Astrocyte (in vitro differentiated cells and primary cell): Measurements from ENCODE around the gene RTL5. TPM values are rescaled to one million over a fixed set of nuclear protein-coding genes. Genes with fewer than 3 reads are reported as not detected.

Experiments
- DNase-seq: peaks from one replicate; pipeline ENCODE4 v3.0.0-alpha.2; 2010; ENCODE audit warnings: low read depth
- FAIRE-seq: peaks from 2 replicates; lab custom pipeline; 2011; peaks lifted over from hg19 to GRCh38; lab: Jason Lieb, UNC
- H2AFZ ChIP-seq: 2 replicates; pipeline ENCODE4 v1.6.0; 2012; ENCODE audit warnings: low read depth, low read length, inconsistent platforms
- H3K27ac ChIP-seq: 2 replicates; pipeline ENCODE4 v1.5.1; 2011; ENCODE audit warnings: low read depth, low read length, inconsistent platforms
- H3K27me3 ChIP-seq: 2 replicates; pipeline ENCODE4 v1.6.0; 2011; ENCODE audit warnings: low read length, inconsistent platforms; ENCODE audit not compliant: insufficient read depth
- H3K36me3 ChIP-seq: 2 replicates; pipeline ENCODE4 v1.5.1; 2011; ENCODE audit warnings: low read length, inconsistent platforms; ENCODE audit not compliant: insufficient read depth
- H3K4me1 ChIP-seq: 2 replicates; pipeline ENCODE4 v1.5.1; 2011; ENCODE audit warnings: low read length, inconsistent platforms; ENCODE audit not compliant: insufficient read depth
- H3K4me2 ChIP-seq: 2 replicates; pipeline ENCODE4 v1.6.0; 2012; ENCODE audit warnings: low read length, inconsistent platforms
- H3K4me3 ChIP-seq: 2 replicates; pipeline ENCODE4 v1.5.1; 2011; ENCODE audit warnings: low read depth, mild to moderate bottlenecking, low read length, inconsistent platforms; ENCODE audit not compliant: insufficient read depth
- H3K79me2 ChIP-seq: 2 replicates; pipeline ENCODE4 v1.6.0; 2012; ENCODE audit warnings: mild to moderate bottlenecking, low read length, inconsistent platforms; ENCODE audit not compliant: insufficient read depth
- H3K9ac ChIP-seq: 2 replicates; pipeline ENCODE4 v1.6.0; 2012; ENCODE audit warnings: mild to moderate bottlenecking, low read length, inconsistent platforms
- H3K9me3 ChIP-seq: 2 replicates; pipeline ENCODE4 v1.5.1; 2012; ENCODE audit warnings: low read depth, mild to moderate bottlenecking, low read length, inconsistent platforms; ENCODE audit not compliant: insufficient read depth
- H4K20me1 ChIP-seq: 2 replicates; pipeline ENCODE4 v1.6.0; 2012; ENCODE audit warnings: low read length, inconsistent platforms; ENCODE audit not compliant: insufficient read depth
- H3K27ac Mint-ChIP-seq: one replicate; pipeline ENCODE4 v1.8.0; 2021; ENCODE audit warnings: mild to moderate bottlenecking, mixed read lengths; ENCODE audit not compliant: unreplicated experiment
- H3K27me3 Mint-ChIP-seq: one replicate; pipeline ENCODE4 v1.8.0; 2021; ENCODE audit warnings: low read depth, mixed read lengths; ENCODE audit not compliant: unreplicated experiment
- H3K36me3 Mint-ChIP-seq: one replicate; pipeline ENCODE4 v1.8.0; 2021; ENCODE audit warnings: low read depth, mixed read lengths; ENCODE audit not compliant: unreplicated experiment
- H3K4me1 Mint-ChIP-seq: one replicate; pipeline ENCODE4 v1.8.0; 2021; ENCODE audit warnings: low read depth, mixed read lengths; ENCODE audit not compliant: unreplicated experiment
- H3K4me3 Mint-ChIP-seq: one replicate; pipeline ENCODE4 v1.8.0; 2021; ENCODE audit warnings: mild to moderate bottlenecking, moderate library complexity, mixed read lengths; ENCODE audit not compliant: unreplicated experiment
- H3K9me3 Mint-ChIP-seq: one replicate; pipeline ENCODE4 v1.8.0; 2021; ENCODE audit warnings: mild to moderate bottlenecking, mixed read lengths; ENCODE audit not compliant: unreplicated experiment
- EZH2 ChIP-seq: IDR thresholded peaks from 2 replicates; pipeline ENCODE4 v1.6.1; 2012; ENCODE audit warnings: mild to moderate bottlenecking, low read length, inconsistent platforms; ENCODE audit not compliant: insufficient read depth
- total RNA-seq: library from RNA; stranded (reverse); gene quantifications from 2 replicates; pipeline ENCODE4 v1.2.1, GENCODE V29; 2021
- TF ChIP-seq, protein P1 (sequence below): IDR thresholded peaks from 2 replicates; pipeline ENCODE4 v1.5.1; 2011; ENCODE audit warnings: low read depth, mild to moderate bottlenecking, inconsistent platforms, low read length, moderate library complexity; ENCODE audit not compliant: insufficient read depth

RTL5 gene
- total RNA-seq, 1 donor from 2014 or later: 16.1 TPM

DNA sequence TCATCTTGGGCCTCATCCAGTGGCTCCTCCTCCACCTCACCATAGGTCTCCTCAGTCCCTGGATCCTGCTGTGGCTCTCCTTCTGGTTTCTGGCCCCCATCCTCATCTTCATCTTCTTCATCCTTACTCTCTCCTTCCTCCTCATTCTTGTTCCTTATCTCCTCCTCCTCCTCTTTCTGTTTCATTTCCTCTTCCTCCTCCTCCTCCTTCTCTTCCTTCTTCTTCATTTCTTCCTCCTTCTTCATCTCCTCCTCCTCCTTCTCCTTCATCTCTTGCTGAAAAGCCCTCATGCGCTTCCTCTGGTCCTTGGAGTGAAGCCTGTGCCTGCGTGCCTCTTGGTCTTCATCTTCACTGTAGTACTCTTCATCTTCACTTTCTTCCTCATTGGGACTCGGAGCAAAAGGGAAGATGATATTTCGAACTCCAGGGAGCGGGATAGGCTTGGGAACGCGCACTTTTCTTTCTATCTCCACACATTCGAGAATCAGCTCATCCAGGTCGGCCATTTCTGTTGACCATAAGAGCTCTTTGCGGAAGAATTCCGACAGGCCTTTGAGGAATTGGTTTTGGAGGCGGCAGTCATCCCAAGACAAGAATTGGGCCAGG, 1.5 kb downstream of the RTL5 start:
- TF ChIP-seq EZH2: no peak
- TF ChIP-seq, protein P1, sequence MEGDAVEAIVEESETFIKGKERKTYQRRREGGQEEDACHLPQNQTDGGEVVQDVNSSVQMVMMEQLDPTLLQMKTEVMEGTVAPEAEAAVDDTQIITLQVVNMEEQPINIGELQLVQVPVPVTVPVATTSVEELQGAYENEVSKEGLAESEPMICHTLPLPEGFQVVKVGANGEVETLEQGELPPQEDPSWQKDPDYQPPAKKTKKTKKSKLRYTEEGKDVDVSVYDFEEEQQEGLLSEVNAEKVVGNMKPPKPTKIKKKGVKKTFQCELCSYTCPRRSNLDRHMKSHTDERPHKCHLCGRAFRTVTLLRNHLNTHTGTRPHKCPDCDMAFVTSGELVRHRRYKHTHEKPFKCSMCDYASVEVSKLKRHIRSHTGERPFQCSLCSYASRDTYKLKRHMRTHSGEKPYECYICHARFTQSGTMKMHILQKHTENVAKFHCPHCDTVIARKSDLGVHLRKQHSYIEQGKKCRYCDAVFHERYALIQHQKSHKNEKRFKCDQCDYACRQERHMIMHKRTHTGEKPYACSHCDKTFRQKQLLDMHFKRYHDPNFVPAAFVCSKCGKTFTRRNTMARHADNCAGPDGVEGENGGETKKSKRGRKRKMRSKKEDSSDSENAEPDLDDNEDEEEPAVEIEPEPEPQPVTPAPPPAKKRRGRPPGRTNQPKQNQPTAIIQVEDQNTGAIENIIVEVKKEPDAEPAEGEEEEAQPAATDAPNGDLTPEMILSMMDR: no peak
- Mint-ChIP-seq H3K27ac (no peak overlapping the region), H3K4me1 (peaks cover 16% of the 10 kb centered on the region), H3K4me3 (peak overlapping the region; percentile 79), H3K9me3 (no peaks in the 10 kb centered on the region), H3K36me3 (peaks cover 7% of the 10 kb centered on the region), H3K27me3 (no peaks in the 10 kb centered on the region)
- Histone ChIP-seq H2AFZ (no peak overlapping the region), H3K4me2 (peak overlapping the region; percentile 85), H3K36me3 (no peaks in the 10 kb centered on the region), H3K4me1 (peaks cover 21% of the 10 kb centered on the region), H3K9me3 (no peaks in the 10 kb centered on the region), H4K20me1 (peaks cover 4% of the 10 kb centered on the region), H3K79me2 (no peaks in the 10 kb centered on the region), H3K4me3 (peak overlapping the region; percentile 33), H3K27ac (no peak overlapping the region), H3K9ac (no peak overlapping the region), H3K27me3 (no peaks in the 10 kb centered on the region)
- DNase-seq (no peak), FAIRE-seq (peak; percentile 80)

DNA sequence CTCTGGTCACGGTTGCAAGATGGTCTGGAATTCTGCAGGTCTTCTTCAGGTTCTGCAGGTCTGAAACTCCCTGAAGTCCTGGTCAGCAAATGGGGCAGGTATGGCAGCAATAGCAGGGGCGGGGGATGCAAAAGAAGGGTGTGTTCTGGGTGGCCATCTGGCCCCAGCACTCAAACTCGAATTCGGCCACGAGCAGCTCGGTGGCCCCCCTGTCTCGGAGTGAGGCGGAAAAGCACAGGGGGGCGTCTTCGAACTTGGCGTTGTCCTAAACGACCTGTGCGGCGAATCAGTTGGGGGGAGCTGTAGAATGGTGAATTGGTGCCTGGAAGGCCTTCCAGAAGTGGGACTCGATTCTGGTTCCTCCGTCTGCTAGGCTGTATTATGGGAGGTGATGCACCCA, 2.1 kb downstream of the RTL5 start:
- no peaks in the 10 kb centered on the region for H3K9me3 ChIP-seq
- H2AFZ ChIP-seq: no peak overlapping the region
- H3K9me3 Mint-ChIP-seq: no peaks in the 10 kb centered on the region
- H3K27ac Mint-ChIP-seq: no peak overlapping the region
- H3K79me2 ChIP-seq: no peaks in the 10 kb centered on the region
- peaks cover 21% of the 10 kb centered on the region for H3K4me1 ChIP-seq
- no peak for DNase-seq
- peaks cover 7% of the 10 kb centered on the region for H3K36me3 Mint-ChIP-seq
- H3K4me3 ChIP-seq: no peak overlapping the region
- H4K20me1 ChIP-seq: peaks cover 4% of the 10 kb centered on the region
- no peaks in the 10 kb centered on the region for H3K27me3 ChIP-seq
- no peak overlapping the region for H3K4me3 Mint-ChIP-seq
- H3K27ac ChIP-seq: no peak overlapping the region
- FAIRE-seq: no peak
- TF ChIP-seq EZH2: no peak
- TF ChIP-seq, protein P1: no peak
- H3K4me2 ChIP-seq: no peak overlapping the region
- no peak overlapping the region for H3K9ac ChIP-seq
- H3K4me1 Mint-ChIP-seq: peaks cover 16% of the 10 kb centered on the region
- H3K36me3 ChIP-seq: no peaks in the 10 kb centered on the region
- no peaks in the 10 kb centered on the region for H3K27me3 Mint-ChIP-seq

DNA sequence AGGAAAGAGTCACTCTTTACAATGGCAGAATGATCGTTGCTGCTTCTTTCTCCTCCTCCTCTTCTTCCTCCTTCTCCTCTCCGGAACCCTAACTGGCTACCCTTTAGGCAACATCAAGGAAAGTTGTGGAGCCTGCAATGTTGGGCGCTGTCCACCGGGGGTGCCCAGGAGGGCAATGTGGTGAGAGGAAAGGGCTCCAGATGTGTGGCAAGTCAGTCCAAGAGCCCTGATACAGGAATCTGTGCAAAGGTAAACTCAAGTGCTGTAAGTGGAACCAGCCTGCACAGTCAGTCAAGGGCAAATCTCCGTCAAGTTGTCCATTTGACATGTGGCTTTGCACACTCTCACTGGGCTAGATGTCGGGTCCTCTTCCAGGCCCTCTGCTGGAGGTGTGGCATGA, 2.8 kb downstream of the RTL5 start:
- no peak overlapping the region for H3K27ac Mint-ChIP-seq
- Histone ChIP-seq H3K9me3 (no peaks in the 10 kb centered on the region), H3K36me3 (no peaks in the 10 kb centered on the region), H3K4me3 (no peak overlapping the region), H4K20me1 (peaks cover 4% of the 10 kb centered on the region), H3K4me2 (no peak overlapping the region), H2AFZ (no peak overlapping the region), H3K9ac (no peak overlapping the region), H3K79me2 (no peaks in the 10 kb centered on the region), H3K27ac (no peak overlapping the region), H3K4me1 (peaks cover 25% of the 10 kb centered on the region), H3K27me3 (no peaks in the 10 kb centered on the region)
- H3K4me3 Mint-ChIP-seq: no peak overlapping the region
- FAIRE-seq: peak; percentile 49
- no peaks in the 10 kb centered on the region for H3K9me3 Mint-ChIP-seq
- H3K36me3 Mint-ChIP-seq: peaks cover 7% of the 10 kb centered on the region
- no peak for TF ChIP-seq EZH2
- TF ChIP-seq, protein P1: peak; percentile 27
- no peaks in the 10 kb centered on the region for H3K27me3 Mint-ChIP-seq
- H3K4me1 Mint-ChIP-seq: peaks cover 22% of the 10 kb centered on the region
- DNase-seq: no peak
